H1 (cell line): ENCODE measurements around the gene TRIM29.

Experiments used
- CEBPB ChIP-seq: IDR thresholded peaks from 2 replicates; pipeline ENCODE4 v1.6.1; 2012; ENCODE audit warnings: low read depth, low read length
- EGR1 ChIP-seq: IDR thresholded peaks from 2 replicates; pipeline ENCODE4 v1.6.1; 2011; ENCODE audit warnings: low read depth, low read length, borderline replicate concordance
- EP300 ChIP-seq, 2 experiments: IDR thresholded peaks; 1 replicate in 1 of 2; 2 replicates in 1 of 2; pipeline ENCODE4 v1.6.1; 2011 to 2012; ENCODE audit warnings: low read depth in 2 of 2, low read length in 2 of 2, mild to moderate bottlenecking in 2 of 2, borderline replicate concordance in 1 of 2, inconsistent platforms in 1 of 2, moderate library complexity in 1 of 2
- EZH2 ChIP-seq: fragments of 200-600 bp; sonication (generic); IDR thresholded peaks from 2 replicates; pipeline ENCODE4 v1.7.1; 2012; ENCODE audit warnings: low read depth, mild to moderate bottlenecking, moderate library complexity, low read length, inconsistent platforms; ENCODE audit not compliant: severe bottlenecking
- HDAC2 ChIP-seq, 2 experiments: fragments of 300-600 bp in 1 of 2; sonication (generic) in 1 of 2; IDR thresholded peaks; 2 replicates each; pipeline ENCODE4 v1.6.1; 2011 to 2012; ENCODE audit warnings: low read depth in 2 of 2, low read length in 2 of 2, mild to moderate bottlenecking in 2 of 2, moderate library complexity in 2 of 2, borderline replicate concordance in 1 of 2, inconsistent platforms in 1 of 2
- POLR2A ChIP-seq, 2 experiments: IDR thresholded peaks; 1 replicate in 1 of 2; 2 replicates in 1 of 2; pipeline ENCODE4 v1.6.1; 2011; ENCODE audit warnings: low read depth in 2 of 2, low read length in 2 of 2, mild to moderate bottlenecking in 2 of 2; ENCODE audit errors: control extremely low read depth in 1 of 2
- RFX5 ChIP-seq: IDR thresholded peaks from 2 replicates; pipeline ENCODE4 v1.6.1; 2011; ENCODE audit warnings: low read depth, low read length, improper control_type of control experiment, borderline replicate concordance
- SUZ12 ChIP-seq: fragments of 200-600 bp; sonication (generic); IDR thresholded peaks from 2 replicates; pipeline ENCODE4 v1.6.1; 2012; ENCODE audit warnings: mild to moderate bottlenecking, inconsistent platforms, low read length, moderate library complexity, mixed read lengths
- TAF1 ChIP-seq: IDR thresholded peaks from 2 replicates; pipeline ENCODE4 v1.6.1; 2011; ENCODE audit warnings: mild to moderate bottlenecking, low read depth, low read length
- TCF12 ChIP-seq: IDR thresholded peaks from 2 replicates; pipeline ENCODE4 v1.6.1; 2011; ENCODE audit warnings: low read depth, mild to moderate bottlenecking, low read length
- TF ChIP-seq, protein P1 (sequence below), 3 experiments: IDR thresholded peaks; 1 replicate in 2 of 3; 2 replicates in 1 of 3; pipeline versions ENCODE4 v1.5.1 to v1.6.1; 2011; ENCODE audit warnings: low read length in 3 of 3, mild to moderate bottlenecking in 3 of 3, inconsistent platforms in 2 of 3, low read depth in 1 of 3, moderate library complexity in 1 of 3; ENCODE audit not compliant: insufficient read depth in 1 of 3; ENCODE audit errors: control extremely low read depth in 1 of 3

GRCh38 chr11:120125509-120125908, 12.4 kb downstream of the TRIM29 start:
- TF ChIP-seq EZH2 (no peak), CEBPB (no peak), EGR1 (no peak), POLR2A (IDR thresholded peaks at IDR 0.05; ENCODE audit: control extremely low read depth in 1 of 2, low read depth in 2 of 2, low read length in 2 of 2) (no peak), RFX5 (no peak), EP300 (IDR thresholded peaks at IDR 0.05; ENCODE audit: borderline replicate concordance in 1 of 2, low read depth in 2 of 2, low read length in 2 of 2) (no peak), HDAC2 (IDR thresholded peaks at IDR 0.05; ENCODE audit: borderline replicate concordance in 1 of 2, low read depth in 2 of 2, low read length in 2 of 2) (no peak), SUZ12 (no peak), TAF1 (no peak), TCF12 (no peak)
- TF ChIP-seq, protein P1, sequence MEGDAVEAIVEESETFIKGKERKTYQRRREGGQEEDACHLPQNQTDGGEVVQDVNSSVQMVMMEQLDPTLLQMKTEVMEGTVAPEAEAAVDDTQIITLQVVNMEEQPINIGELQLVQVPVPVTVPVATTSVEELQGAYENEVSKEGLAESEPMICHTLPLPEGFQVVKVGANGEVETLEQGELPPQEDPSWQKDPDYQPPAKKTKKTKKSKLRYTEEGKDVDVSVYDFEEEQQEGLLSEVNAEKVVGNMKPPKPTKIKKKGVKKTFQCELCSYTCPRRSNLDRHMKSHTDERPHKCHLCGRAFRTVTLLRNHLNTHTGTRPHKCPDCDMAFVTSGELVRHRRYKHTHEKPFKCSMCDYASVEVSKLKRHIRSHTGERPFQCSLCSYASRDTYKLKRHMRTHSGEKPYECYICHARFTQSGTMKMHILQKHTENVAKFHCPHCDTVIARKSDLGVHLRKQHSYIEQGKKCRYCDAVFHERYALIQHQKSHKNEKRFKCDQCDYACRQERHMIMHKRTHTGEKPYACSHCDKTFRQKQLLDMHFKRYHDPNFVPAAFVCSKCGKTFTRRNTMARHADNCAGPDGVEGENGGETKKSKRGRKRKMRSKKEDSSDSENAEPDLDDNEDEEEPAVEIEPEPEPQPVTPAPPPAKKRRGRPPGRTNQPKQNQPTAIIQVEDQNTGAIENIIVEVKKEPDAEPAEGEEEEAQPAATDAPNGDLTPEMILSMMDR (IDR thresholded peaks at IDR 0.05; ENCODE audit: control extremely low read depth in 1 of 3, insufficient read depth in 1 of 3, low read depth in 1 of 3, low read length in 3 of 3), result no peak
